Measurements from ENCODE around the gene PRPS1L1.
A peak's percentile ranks its signal among the peaks of the same experiment; 100 is the strongest.

The PRPS1L1 gene

DNA sequence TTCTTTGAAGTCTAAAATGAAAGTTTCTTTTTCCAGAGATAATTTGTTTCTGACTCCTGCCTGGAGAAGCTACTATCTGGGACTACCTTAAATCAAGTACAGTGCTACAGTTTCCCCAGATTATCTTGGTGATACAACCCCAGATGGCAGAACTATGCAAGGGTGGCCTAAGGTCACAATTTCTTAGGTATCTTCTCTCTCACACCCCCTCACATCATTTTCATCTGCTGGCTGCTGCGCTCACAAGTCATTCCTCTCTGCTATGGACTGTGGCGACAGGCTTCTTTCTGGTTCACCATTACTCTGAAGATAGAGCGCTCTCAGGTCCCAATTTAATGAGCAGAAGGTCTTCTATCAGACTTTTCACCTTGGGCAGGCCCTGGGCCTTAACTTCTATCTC lies 9.1 kb upstream of the PRPS1L1 start:
- H3K27me3 ChIP-seq (ENCODE audit: insufficient read depth, poor library complexity, severe bottlenecking), result no peaks in the 10 kb centered on the region
- H3K9me3 ChIP-seq (ENCODE audit: severe bottlenecking), result no peaks in the 10 kb centered on the region
- H3K36me3 ChIP-seq (ENCODE audit: low read depth), result no peaks in the 10 kb centered on the region
- no peak overlapping the region for H3K4me3 ChIP-seq (ENCODE audit: severe bottlenecking)
- H3K27ac ChIP-seq (ENCODE audit: poor library complexity, severe bottlenecking), result no peak overlapping the region
- no peak for DNase-seq (ENCODE audit: low spot score)
- H3K4me1 ChIP-seq (ENCODE audit: insufficient read depth, poor library complexity, severe bottlenecking), result peaks cover 4% of the 10 kb centered on the region
- ATAC-seq (ENCODE audit: low read depth), result no peak
- TF ChIP-seq, protein P1, sequence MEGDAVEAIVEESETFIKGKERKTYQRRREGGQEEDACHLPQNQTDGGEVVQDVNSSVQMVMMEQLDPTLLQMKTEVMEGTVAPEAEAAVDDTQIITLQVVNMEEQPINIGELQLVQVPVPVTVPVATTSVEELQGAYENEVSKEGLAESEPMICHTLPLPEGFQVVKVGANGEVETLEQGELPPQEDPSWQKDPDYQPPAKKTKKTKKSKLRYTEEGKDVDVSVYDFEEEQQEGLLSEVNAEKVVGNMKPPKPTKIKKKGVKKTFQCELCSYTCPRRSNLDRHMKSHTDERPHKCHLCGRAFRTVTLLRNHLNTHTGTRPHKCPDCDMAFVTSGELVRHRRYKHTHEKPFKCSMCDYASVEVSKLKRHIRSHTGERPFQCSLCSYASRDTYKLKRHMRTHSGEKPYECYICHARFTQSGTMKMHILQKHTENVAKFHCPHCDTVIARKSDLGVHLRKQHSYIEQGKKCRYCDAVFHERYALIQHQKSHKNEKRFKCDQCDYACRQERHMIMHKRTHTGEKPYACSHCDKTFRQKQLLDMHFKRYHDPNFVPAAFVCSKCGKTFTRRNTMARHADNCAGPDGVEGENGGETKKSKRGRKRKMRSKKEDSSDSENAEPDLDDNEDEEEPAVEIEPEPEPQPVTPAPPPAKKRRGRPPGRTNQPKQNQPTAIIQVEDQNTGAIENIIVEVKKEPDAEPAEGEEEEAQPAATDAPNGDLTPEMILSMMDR (IDR thresholded peaks at IDR 0.05; ENCODE audit: poor library complexity, severe bottlenecking), result no peak

DNA sequence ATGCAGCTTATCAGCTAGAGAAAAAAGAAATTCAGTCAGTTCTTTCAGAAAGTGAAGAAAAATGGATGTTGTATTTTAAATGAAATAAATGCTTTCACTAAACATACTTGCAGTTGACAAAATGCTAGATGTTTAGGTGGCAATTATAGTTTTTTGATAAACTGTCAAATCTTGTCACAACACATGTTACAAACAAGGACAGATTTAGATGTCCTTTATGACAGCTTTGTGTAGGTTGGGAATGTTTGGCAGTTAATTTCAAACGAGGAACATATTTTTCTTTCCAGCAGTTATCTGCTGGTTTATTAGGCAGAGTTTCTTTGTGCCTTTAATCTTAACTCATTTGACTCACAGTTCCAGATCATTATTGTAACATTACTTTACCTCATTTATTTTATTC lies 3.1 kb upstream of the PRPS1L1 start:
- no peaks in the 10 kb centered on the region for H3K36me3 ChIP-seq (ENCODE audit: low read depth)
- DNase-seq (ENCODE audit: low spot score), result no peak
- no peak overlapping the region for H3K27ac ChIP-seq (ENCODE audit: poor library complexity, severe bottlenecking)
- ATAC-seq (ENCODE audit: low read depth), result no peak
- no peak overlapping the region for H3K4me3 ChIP-seq (ENCODE audit: severe bottlenecking)
- H3K27me3 ChIP-seq (ENCODE audit: insufficient read depth, poor library complexity, severe bottlenecking), result no peaks in the 10 kb centered on the region
- H3K4me1 ChIP-seq (ENCODE audit: insufficient read depth, poor library complexity, severe bottlenecking), result no peaks in the 10 kb centered on the region
- no peaks in the 10 kb centered on the region for H3K9me3 ChIP-seq (ENCODE audit: severe bottlenecking)
- TF ChIP-seq, protein P1 (IDR thresholded peaks at IDR 0.05; ENCODE audit: poor library complexity, severe bottlenecking), result no peak

DNA sequence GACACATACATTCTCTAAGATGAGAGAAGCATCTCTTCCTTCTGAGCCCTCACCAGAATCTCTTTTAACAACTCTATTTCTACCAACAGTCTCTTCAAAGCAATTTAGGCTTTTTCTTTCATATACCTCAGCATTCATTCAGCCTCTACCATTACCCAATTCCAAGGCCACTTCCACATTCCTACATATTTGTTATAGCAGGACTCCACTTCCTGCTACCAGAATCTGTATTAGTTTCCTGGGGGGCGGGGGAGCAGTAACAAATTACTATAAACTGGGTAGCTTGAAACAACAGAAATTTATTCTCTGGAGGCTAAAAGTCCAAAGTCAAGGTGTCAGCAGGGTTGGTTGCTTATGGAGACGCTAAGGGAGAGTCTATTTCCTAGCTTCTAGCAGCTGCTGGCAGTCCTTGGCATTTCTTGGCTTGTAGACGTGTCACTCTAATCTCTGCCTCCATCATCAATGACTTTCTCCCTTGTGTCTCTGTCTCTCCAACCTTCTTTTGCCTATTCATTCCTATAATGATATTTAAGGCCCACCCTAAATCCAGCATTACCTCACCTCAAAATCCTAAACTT lies 7.4 kb downstream of the PRPS1L1 start:
- Histone ChIP-seq H3K4me3 (ENCODE audit: severe bottlenecking) (no peak overlapping the region), H3K27ac (ENCODE audit: poor library complexity, severe bottlenecking) (peak overlapping the region; percentile 76), H3K27me3 (ENCODE audit: insufficient read depth, poor library complexity, severe bottlenecking) (peaks cover 3% of the 10 kb centered on the region), H3K36me3 (ENCODE audit: low read depth) (no peaks in the 10 kb centered on the region), H3K4me1 (ENCODE audit: insufficient read depth, poor library complexity, severe bottlenecking) (peaks cover 15% of the 10 kb centered on the region), H3K9me3 (ENCODE audit: severe bottlenecking) (no peaks in the 10 kb centered on the region)
- no peak for ATAC-seq (ENCODE audit: low read depth)
- TF ChIP-seq, protein P1 (IDR thresholded peaks at IDR 0.05; ENCODE audit: poor library complexity, severe bottlenecking), result no peak
- DNase-seq (ENCODE audit: low spot score), result no peak

DNA sequence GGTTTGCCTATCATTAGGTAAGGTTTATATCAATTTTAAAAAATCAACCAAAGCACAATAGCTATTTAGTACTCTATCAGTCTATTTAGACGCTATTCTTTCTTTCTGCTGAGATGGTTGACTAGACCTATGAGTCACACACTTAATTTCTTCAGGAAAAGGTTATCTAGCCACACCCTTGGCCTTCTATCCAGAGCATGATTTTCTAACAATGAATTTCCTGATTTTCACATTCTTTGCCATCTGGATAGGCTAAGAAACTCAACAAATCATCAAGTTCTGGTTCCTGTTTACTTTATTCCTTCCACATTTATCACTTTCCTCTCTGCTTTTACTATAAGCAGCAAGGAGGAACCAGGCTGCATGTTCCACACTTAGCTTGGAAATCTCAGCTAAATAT lies 8.1 kb downstream of the PRPS1L1 start:
- DNase-seq (ENCODE audit: low spot score) (no peak), ATAC-seq (ENCODE audit: low read depth) (peak; percentile 94)
- H3K27me3 ChIP-seq (ENCODE audit: insufficient read depth, poor library complexity, severe bottlenecking), result peaks cover 3% of the 10 kb centered on the region
- H3K9me3 ChIP-seq (ENCODE audit: severe bottlenecking), result no peaks in the 10 kb centered on the region
- TF ChIP-seq, protein P1 (IDR thresholded peaks at IDR 0.05; ENCODE audit: poor library complexity, severe bottlenecking), result no peak
- peak overlapping the region; percentile 76 for H3K27ac ChIP-seq (ENCODE audit: poor library complexity, severe bottlenecking)
- no peaks in the 10 kb centered on the region for H3K36me3 ChIP-seq (ENCODE audit: low read depth)
- peaks cover 15% of the 10 kb centered on the region for H3K4me1 ChIP-seq (ENCODE audit: insufficient read depth, poor library complexity, severe bottlenecking)
- H3K4me3 ChIP-seq (ENCODE audit: severe bottlenecking), result no peak overlapping the region

Data from RWPE2 (cell line).